Osteoblast (primary cell): ENCODE data around the gene SLC45A2. TPM values are rescaled to one million over a fixed set of nuclear protein-coding genes. Genes with fewer than 3 reads are reported as not detected.

ENCODE experiments used
- DNase-seq: peaks from one replicate; pipeline ENCODE4 v3.0.0; 2011; ENCODE audit warnings: low spot score, mixed read lengths; ENCODE audit not compliant: insufficient read length; ENCODE audit errors: missing footprints
- H2AFZ ChIP-seq: 2 replicates; pipeline ENCODE4 v1.6.0; 2011; ENCODE audit warnings: mild to moderate bottlenecking, low read length
- H3K27ac ChIP-seq: 2 replicates; pipeline ENCODE4 v1.5.1; 2011; ENCODE audit warnings: mild to moderate bottlenecking, low read depth, low read length, moderate library complexity
- H3K27me3 ChIP-seq: 2 replicates; pipeline ENCODE4 v1.6.0; 2012; ENCODE audit warnings: mild to moderate bottlenecking, control low read depth, inconsistent platforms, low read length, moderate library complexity; ENCODE audit not compliant: insufficient read depth
- H3K36me3 ChIP-seq: 2 replicates; pipeline ENCODE4 v1.5.1; 2011; ENCODE audit warnings: mild to moderate bottlenecking, low read length, control low read depth, moderate library complexity; ENCODE audit not compliant: insufficient read depth
- H3K4me1 ChIP-seq: 2 replicates; pipeline ENCODE4 v1.5.1; 2011; ENCODE audit warnings: mild to moderate bottlenecking, low read length, control low read depth, moderate library complexity; ENCODE audit not compliant: insufficient read depth
- H3K4me2 ChIP-seq: 2 replicates; pipeline ENCODE4 v1.6.0; 2011; ENCODE audit warnings: mild to moderate bottlenecking, low read length; ENCODE audit not compliant: insufficient read depth
- H3K4me3 ChIP-seq: fragments of 200-600 bp; sonication (generic); 3 replicates; pipeline ENCODE4 v1.5.1; 2012; ENCODE audit warnings: mild to moderate bottlenecking, low read length, inconsistent platforms; ENCODE audit not compliant: insufficient read depth
- H3K79me2 ChIP-seq: 2 replicates; pipeline ENCODE4 v1.6.0; 2012; ENCODE audit warnings: mild to moderate bottlenecking, low read length, control low read depth, inconsistent platforms; ENCODE audit not compliant: insufficient read depth
- H3K9me3 ChIP-seq: 2 replicates; pipeline ENCODE4 v1.5.1; 2011; ENCODE audit warnings: low read depth, low read length, control low read depth
- H4K20me1 ChIP-seq: 2 replicates; pipeline ENCODE4 v1.6.0; 2012; ENCODE audit warnings: mild to moderate bottlenecking, low read length, control low read depth; ENCODE audit not compliant: insufficient read depth
- CTCF ChIP-seq: IDR thresholded peaks from 2 replicates; pipeline ENCODE4 v1.5.1; 2011; ENCODE audit warnings: mild to moderate bottlenecking, low read depth, low read length, moderate library complexity; ENCODE audit errors: extremely low read depth
- total RNA-seq: library from RNA; depleted of rRNA; stranded (reverse); fragments of >200 nt; gene quantifications from 2 replicates; pipeline ENCODE4 v1.2.3, GENCODE V29; 2012

The SLC45A2 gene
- total RNA-seq, 1 donor = 0.36 TPM

- peaks cover 7% of the 10 kb centered on the region for H3K4me1 ChIP-seq
- peaks cover 3% of the 10 kb centered on the region for H3K36me3 ChIP-seq
- DNase-seq = peak; percentile 80
- no peaks in the 10 kb centered on the region for H3K79me2 ChIP-seq
- H3K9me3 ChIP-seq = no peaks in the 10 kb centered on the region
- no peaks in the 10 kb centered on the region for H3K27me3 ChIP-seq
- no peak overlapping the region for H3K4me2 ChIP-seq
- no peaks in the 10 kb centered on the region for H4K20me1 ChIP-seq
- H3K27ac ChIP-seq = no peak overlapping the region
- H2AFZ ChIP-seq = no peak overlapping the region
- H3K4me3 ChIP-seq = no peak overlapping the region
- peak; percentile 41 for TF ChIP-seq CTCF
These were observed 10.4 kb upstream of the SLC45A2 start for GRCh38 chr5:33994845-33995244.

- H3K4me2 ChIP-seq = no peak overlapping the region
- no peak for DNase-seq
- H3K9me3 ChIP-seq = no peaks in the 10 kb centered on the region
- H2AFZ ChIP-seq = no peak overlapping the region
- TF ChIP-seq CTCF = no peak
- H3K27me3 ChIP-seq = no peaks in the 10 kb centered on the region
- H3K27ac ChIP-seq = no peak overlapping the region
- H4K20me1 ChIP-seq = no peaks in the 10 kb centered on the region
- H3K4me1 ChIP-seq = peaks cover 7% of the 10 kb centered on the region
- H3K4me3 ChIP-seq = no peak overlapping the region
- peaks cover 14% of the 10 kb centered on the region for H3K36me3 ChIP-seq
- no peaks in the 10 kb centered on the region for H3K79me2 ChIP-seq
These were observed 8.4 kb upstream of the SLC45A2 start for GRCh38 chr5:33992864-33993263.

- no peaks in the 10 kb centered on the region for H3K9me3 ChIP-seq
- TF ChIP-seq CTCF = no peak
- H3K27me3 ChIP-seq = no peaks in the 10 kb centered on the region
These were observed 954 bp upstream of the SLC45A2 start for GRCh38 chr5:33985447-33985846.

GRCh38 chr5:33984178-33984577, 315 bp downstream of the SLC45A2 start:
- Histone ChIP-seq H3K27ac (no peak overlapping the region), H3K27me3 (no peaks in the 10 kb centered on the region), H3K9me3 (no peaks in the 10 kb centered on the region), H4K20me1 (no peaks in the 10 kb centered on the region), H3K4me1 (peaks cover 17% of the 10 kb centered on the region), H3K36me3 (peaks cover 19% of the 10 kb centered on the region), H3K4me3 (no peak overlapping the region), H3K79me2 (no peaks in the 10 kb centered on the region), H3K4me2 (no peak overlapping the region), H2AFZ (no peak overlapping the region)
- DNase-seq = no peak
- no peak for TF ChIP-seq CTCF

More at GRCh38 chr5:33985447-33985846, 954 bp upstream of the SLC45A2 start:
- Histone ChIP-seq H3K4me1 (peaks cover 17% of the 10 kb centered on the region), H3K4me2 (no peak overlapping the region), H3K4me3 (no peak overlapping the region), H2AFZ (no peak overlapping the region), H4K20me1 (no peaks in the 10 kb centered on the region), H3K36me3 (peaks cover 20% of the 10 kb centered on the region), H3K79me2 (no peaks in the 10 kb centered on the region), H3K27ac (no peak overlapping the region)
- DNase-seq = no peak
